Psoas muscle (tissue), 8 donors: ENCODE data around the gene ADCY4. TPM values are rescaled to one million over a fixed set of nuclear protein-coding genes. Genes with fewer than 3 reads are reported as not detected.

Experiments
- ATAC-seq, 4 donors: fragments of 200-7000 bp; cut with Tn5 transposase; one replicate each; pipeline ENCODE4 v1.9.1; 2020; ENCODE audit warnings: moderate library complexity in 3 of 4, mild to moderate bottlenecking in 2 of 4
- DNase-seq, 2 donors: peaks; one replicate each; pipeline ENCODE4 v3.0.0-alpha.2; 2020
- H3K27ac ChIP-seq: fragments of 200-600 bp; one replicate; pipeline ENCODE4 v1.8.0; 2022
- H3K27me3 ChIP-seq, 3 donors: fragments of 200-600 bp in 1 of 3; one replicate each; pipeline versions ENCODE4 v1.6.1 to v1.8.0; 2013 to 2022; ENCODE audit warnings: low read length in 2 of 3, mild to moderate bottlenecking in 2 of 3, moderate library complexity in 1 of 3; ENCODE audit not compliant: insufficient read depth in 3 of 3
- H3K36me3 ChIP-seq, 2 donors: fragments of 200-600 bp in 1 of 2; one replicate each; pipeline versions ENCODE4 v1.6.1 to v1.8.0; 2013 to 2022; ENCODE audit warnings: low read depth in 1 of 2, mild to moderate bottlenecking in 1 of 2, moderate library complexity in 1 of 2; ENCODE audit not compliant: insufficient read depth in 1 of 2
- H3K4me1 ChIP-seq: fragments of 200-600 bp; one replicate; pipeline ENCODE4 v1.8.0; 2022
- H3K4me3 ChIP-seq: fragments of 200-600 bp; one replicate; pipeline ENCODE4 v1.8.0; 2022; ENCODE audit warnings: mild to moderate bottlenecking
- H3K9me3 ChIP-seq: fragments of 200-600 bp; one replicate; pipeline ENCODE4 v1.8.0; 2022
- WGBS, 3 donors: extraction: QIAGEN DNeasy Blood & Tissue Kit; methylation state at CpG; one replicate each; pipeline versions ENCODE4 v1.1.6 to v1.1.7; 2013; 5-methylcytosine and 5-hydroxymethylcytosine counted together
- intact Hi-C, 2 donors: fragments of 100-400 bp; cut with DNase I; formaldehyde crosslinking; loops; one replicate each; pipeline versions ENCODE4 v1.11.0 to v1.14.2; 2022
- polyA plus RNA-seq, 3 donors: library from polyadenylated mRNA; stranded (reverse); fragments of 200-250 nt; gene quantifications; one replicate each; pipeline ENCODE4 v1.2.3, GENCODE V29; 2013
- total RNA-seq, 4 donors: library from RNA; stranded (reverse); fragmentation: NEBNext Ultra II Directional in 2 of 4; extraction: Animal tissue kit (Norgen Biotek cat#: 25700) in 2 of 4; gene quantifications; one replicate each; pipeline versions ENCODE4 v1.2.1 to v1.2.4, GENCODE V29; 2021 to 2023
- TF ChIP-seq, protein P1 (sequence below): fragments of 200-600 bp; IDR thresholded peaks from one replicate; pipeline ENCODE4 v1.8.0; 2022; ENCODE audit warnings: antibody characterized with exemption
- donor health status: healthy with polysubstance abuse.
- donor health status: DM: no; HTN: no; CAD: no; lungs with moderate emphysema.
- donor health status: Bipolar disorder and iron deficiency.
- donor health status: healthy.
- donor health status: DM: yes; HTN: yes; CAD: no.
- donor health status: DM: no; HTN: no; CAD: no.
- donor health status: DM: no; HTN: no; CAD: no.
- donor health status: DM: yes; HTN: yes; CAD: no.

Gene ADCY4
- total and polyA plus RNA-seq, 7 donors, result 7.0 to 13.9 (median 10.4) TPM

DNA sequence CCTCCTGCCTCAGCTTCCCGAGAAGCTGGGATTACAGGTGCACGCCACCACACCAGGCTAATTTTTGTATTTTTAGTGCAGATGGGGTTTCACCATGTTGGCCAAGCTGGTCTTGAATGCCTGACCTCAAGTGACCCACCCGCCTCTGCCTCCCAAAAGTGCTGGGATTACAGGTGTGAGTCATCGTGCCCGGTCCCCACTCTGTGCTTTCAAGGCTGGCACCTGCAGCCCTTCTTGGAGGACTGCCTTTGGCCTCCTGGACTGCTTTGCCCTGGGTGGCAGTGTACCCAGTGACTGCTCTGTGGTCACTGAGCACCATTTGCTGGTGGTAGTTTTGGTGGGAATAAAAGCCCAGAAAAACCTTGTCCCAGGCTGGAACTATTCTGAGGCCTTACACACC is 47.9 kb downstream of the ADCY4 start:
- DNase-seq (no peak), ATAC-seq (peak in 1 of 4 donors; percentile 32)
- intact Hi-C loops, result no loop called here
- H3K27ac ChIP-seq, result no peak overlapping the region
- WGBS, 3 donors, result 83 to 89% (median 83%) methylated on average over 5 of the region's 5 CpGs
- TF ChIP-seq, protein P1, sequence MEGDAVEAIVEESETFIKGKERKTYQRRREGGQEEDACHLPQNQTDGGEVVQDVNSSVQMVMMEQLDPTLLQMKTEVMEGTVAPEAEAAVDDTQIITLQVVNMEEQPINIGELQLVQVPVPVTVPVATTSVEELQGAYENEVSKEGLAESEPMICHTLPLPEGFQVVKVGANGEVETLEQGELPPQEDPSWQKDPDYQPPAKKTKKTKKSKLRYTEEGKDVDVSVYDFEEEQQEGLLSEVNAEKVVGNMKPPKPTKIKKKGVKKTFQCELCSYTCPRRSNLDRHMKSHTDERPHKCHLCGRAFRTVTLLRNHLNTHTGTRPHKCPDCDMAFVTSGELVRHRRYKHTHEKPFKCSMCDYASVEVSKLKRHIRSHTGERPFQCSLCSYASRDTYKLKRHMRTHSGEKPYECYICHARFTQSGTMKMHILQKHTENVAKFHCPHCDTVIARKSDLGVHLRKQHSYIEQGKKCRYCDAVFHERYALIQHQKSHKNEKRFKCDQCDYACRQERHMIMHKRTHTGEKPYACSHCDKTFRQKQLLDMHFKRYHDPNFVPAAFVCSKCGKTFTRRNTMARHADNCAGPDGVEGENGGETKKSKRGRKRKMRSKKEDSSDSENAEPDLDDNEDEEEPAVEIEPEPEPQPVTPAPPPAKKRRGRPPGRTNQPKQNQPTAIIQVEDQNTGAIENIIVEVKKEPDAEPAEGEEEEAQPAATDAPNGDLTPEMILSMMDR, result no peak
- H3K36me3 ChIP-seq, result peaks cover 0 to 28% of the 10 kb centered on the region in 2 donors
- H3K4me1 ChIP-seq, result no peaks in the 10 kb centered on the region
- no peaks in the 10 kb centered on the region for H3K9me3 ChIP-seq
- H3K27me3 ChIP-seq, result no peaks in the 10 kb centered on the region
- H3K4me3 ChIP-seq, result no peak overlapping the region

DNA sequence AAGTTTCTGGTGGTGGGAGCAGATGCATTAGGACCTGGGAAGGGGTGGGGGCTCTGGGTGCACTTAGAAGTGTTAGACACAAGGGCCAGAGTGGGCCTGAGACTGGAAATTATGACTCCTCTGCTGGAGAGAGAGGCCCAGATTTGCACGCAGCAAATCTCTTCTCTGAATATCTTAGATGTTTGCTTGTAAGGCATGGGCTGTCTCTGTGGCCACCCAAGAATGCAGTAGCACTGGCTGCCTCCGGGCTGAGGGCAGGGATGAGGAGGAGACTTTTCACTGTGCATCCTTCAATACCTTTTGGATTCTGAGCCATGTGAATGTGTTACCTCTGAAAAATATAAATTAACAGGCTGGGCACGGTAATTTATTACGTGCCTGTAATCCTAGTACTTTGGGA is 49.5 kb downstream of the ADCY4 start:
- Histone ChIP-seq H3K9me3 (no peaks in the 10 kb centered on the region), H3K27ac (no peak overlapping the region), H3K36me3 (peaks cover 0 to 12% of the 10 kb centered on the region in 2 donors), H3K4me1 (no peaks in the 10 kb centered on the region), H3K27me3 (no peaks in the 10 kb centered on the region), H3K4me3 (no peak overlapping the region)
- intact Hi-C loops, result no loop called here
- DNase-seq, result no peak
- 73 to 78% (median 75%) methylated on average over 4 of the region's 4 CpGs for WGBS, 3 donors
- TF ChIP-seq, protein P1, result no peak
- ATAC-seq, result no peak

- TF ChIP-seq, protein P1, result no peak
- intact Hi-C loops, result no loop called here
- no peak for DNase-seq
- ATAC-seq, result no peak
- Histone ChIP-seq H3K27ac (no peak overlapping the region), H3K4me1 (no peaks in the 10 kb centered on the region), H3K27me3 (no peaks in the 10 kb centered on the region), H3K9me3 (no peaks in the 10 kb centered on the region), H3K4me3 (no peak overlapping the region), H3K36me3 (peaks cover 0 to 4% of the 10 kb centered on the region in 2 donors)
- 39 to 50% (median 46%) methylated on average over 10 to 11 of the region's 11 CpGs for WGBS, 3 donors
These were observed 50.3 kb downstream of the ADCY4 start for GRCh38 chr14:24284501-24285035.

GRCh38 chr14:24283796-24284460 is 50.9 kb downstream of the ADCY4 start:
- H3K27ac ChIP-seq, result no peak overlapping the region
- intact Hi-C loops, result no loop called here
- H3K4me1 ChIP-seq, result no peaks in the 10 kb centered on the region
- 82 to 83% (median 83%) methylated on average over 5 of the region's 5 CpGs for WGBS, 3 donors
- no peaks in the 10 kb centered on the region for H3K27me3 ChIP-seq
- DNase-seq (no peak), ATAC-seq (no peak)
- H3K4me3 ChIP-seq, result no peak overlapping the region
- no peaks in the 10 kb centered on the region for H3K36me3 ChIP-seq
- H3K9me3 ChIP-seq, result no peaks in the 10 kb centered on the region
- TF ChIP-seq, protein P1, result no peak
